DOHH2 (cell line): ENCODE results near the gene CGB2.

Source experiments
- EZH2phosphoT487 ChIP-seq: fragments of 200-600 bp; sonication (generic); IDR thresholded peaks from 2 replicates; pipeline ENCODE4 v1.6.1; 2017; ENCODE audit warnings: borderline replicate concordance, mild to moderate bottlenecking, antibody characterized with exemption, low read length, moderate library complexity, mixed read lengths
- TF ChIP-seq, protein P1 (sequence below): fragments of 200-600 bp; sonication (generic); IDR thresholded peaks from one replicate; pipeline ENCODE4 v1.5.1; 2014; ENCODE audit warnings: antibody characterized with exemption, mild to moderate bottlenecking, low read depth, low read length; ENCODE audit not compliant: poor library complexity, severe bottlenecking

DNA sequence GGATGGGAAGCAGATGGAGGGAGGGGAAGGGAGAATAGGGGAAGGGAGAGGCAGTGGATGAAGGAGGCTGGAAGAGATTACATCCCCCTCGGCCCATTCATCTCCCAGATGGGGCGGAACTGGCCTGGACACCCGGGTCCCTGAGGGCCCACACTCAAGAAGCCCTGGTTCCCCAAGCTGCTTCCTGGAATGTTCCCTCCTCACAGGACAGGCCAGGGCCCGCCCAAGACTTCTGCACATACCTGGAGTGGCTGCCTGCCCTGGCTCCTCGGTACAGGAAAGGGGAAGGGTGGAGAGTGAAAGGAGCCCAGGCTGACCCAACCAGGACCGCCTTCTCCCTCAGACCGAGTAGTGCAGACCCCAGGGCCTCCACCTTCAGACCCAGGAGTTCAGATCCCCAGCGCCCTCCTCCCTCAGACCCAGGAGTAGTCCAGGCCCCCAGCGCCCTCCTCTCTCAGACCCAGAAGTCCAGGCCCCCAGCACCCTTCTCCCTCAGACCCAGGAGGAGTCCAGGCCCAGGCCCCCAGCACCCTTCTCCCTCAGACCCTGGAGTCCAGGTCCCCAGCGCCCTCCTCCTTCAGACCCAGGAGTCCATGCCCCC lies 32.4 kb downstream of the CGB2 start:
- TF ChIP-seq, protein P1, sequence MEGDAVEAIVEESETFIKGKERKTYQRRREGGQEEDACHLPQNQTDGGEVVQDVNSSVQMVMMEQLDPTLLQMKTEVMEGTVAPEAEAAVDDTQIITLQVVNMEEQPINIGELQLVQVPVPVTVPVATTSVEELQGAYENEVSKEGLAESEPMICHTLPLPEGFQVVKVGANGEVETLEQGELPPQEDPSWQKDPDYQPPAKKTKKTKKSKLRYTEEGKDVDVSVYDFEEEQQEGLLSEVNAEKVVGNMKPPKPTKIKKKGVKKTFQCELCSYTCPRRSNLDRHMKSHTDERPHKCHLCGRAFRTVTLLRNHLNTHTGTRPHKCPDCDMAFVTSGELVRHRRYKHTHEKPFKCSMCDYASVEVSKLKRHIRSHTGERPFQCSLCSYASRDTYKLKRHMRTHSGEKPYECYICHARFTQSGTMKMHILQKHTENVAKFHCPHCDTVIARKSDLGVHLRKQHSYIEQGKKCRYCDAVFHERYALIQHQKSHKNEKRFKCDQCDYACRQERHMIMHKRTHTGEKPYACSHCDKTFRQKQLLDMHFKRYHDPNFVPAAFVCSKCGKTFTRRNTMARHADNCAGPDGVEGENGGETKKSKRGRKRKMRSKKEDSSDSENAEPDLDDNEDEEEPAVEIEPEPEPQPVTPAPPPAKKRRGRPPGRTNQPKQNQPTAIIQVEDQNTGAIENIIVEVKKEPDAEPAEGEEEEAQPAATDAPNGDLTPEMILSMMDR: no peak
- no peak for TF ChIP-seq EZH2phosphoT487
